BJ (cell line): ENCODE results near the gene CAP2. TPM values are rescaled to one million over a fixed set of nuclear protein-coding genes. Genes with fewer than 3 reads are reported as not detected.
A peak's percentile ranks its signal among the peaks of the same experiment; 100 is the strongest.
"Not testable (repeated sequence)": the region's sequence is repeated elsewhere in the genome, so short reads cannot be mapped to it uniquely, and the experiment has no call there.

Experiments
- CTCF ChIA-PET: fragments of 350-600 bp; formaldehyde crosslinking; extraction: SDS; loops from one replicate; lab custom pipeline; 2021; ENCODE audit warnings: antibody characterized with exemption, inconsistent platforms; lab: Yijun Ruan, JAX
- POLR2A ChIA-PET: fragments of 300-600 bp; sonication (Branson Sonifier 250); formaldehyde crosslinking; extraction: SDS; loops from one replicate; lab custom pipeline; 2021; ENCODE audit warnings: antibody characterized with exemption; lab: Charles Lee
- DNase-seq: peaks from one replicate; pipeline ENCODE4 v3.0.0-alpha.2; 2011; ENCODE audit warnings: low read depth
- H3K27me3 ChIP-seq: 2 replicates; pipeline ENCODE4 v1.6.0; 2011; ENCODE audit warnings: low read length; ENCODE audit not compliant: control insufficient read depth, insufficient read depth
- H3K36me3 ChIP-seq: 2 replicates; pipeline ENCODE4 v1.5.1; 2011; ENCODE audit warnings: low read length; ENCODE audit not compliant: control insufficient read depth, insufficient read depth
- H3K4me3 ChIP-seq: 2 replicates; pipeline ENCODE4 v1.5.1; 2011; ENCODE audit warnings: low read depth, mild to moderate bottlenecking, control low read depth, low read length
- CTCF ChIP-seq: IDR thresholded peaks from 2 replicates; pipeline ENCODE4 v1.5.1; 2011; ENCODE audit warnings: low read depth, mild to moderate bottlenecking, control low read depth, inconsistent platforms, low read length, moderate library complexity; ENCODE audit not compliant: insufficient read depth
- polyA plus RNA-seq: library from polyadenylated mRNA; depleted of rRNA; stranded (reverse); fragments of >200 nt; gene quantifications from 2 replicates; pipeline ENCODE4 v1.2.3, GENCODE V29; 2011

Gene CAP2
- polyA plus RNA-seq, 1 experiment = 84.4 TPM

- peak overlapping the region; percentile 89 for H3K4me3 ChIP-seq
- ChIA-PET CTCF (no interaction called here), POLR2A (no interaction called here)
- H3K27me3 ChIP-seq = no peaks in the 10 kb centered on the region
- DNase-seq = no peak
- no peak for TF ChIP-seq CTCF
- no peaks in the 10 kb centered on the region for H3K36me3 ChIP-seq
Measured at GRCh38 chr6:17395112-17395511, 1.7 kb downstream of the CAP2 start.

- TF ChIP-seq CTCF = no peak
Measured at GRCh38 chr6:17396256-17396655, 2.9 kb downstream of the CAP2 start.

GRCh38 chr6:17397764-17398194, 4.4 kb downstream of the CAP2 start:
- no peak for TF ChIP-seq CTCF
- Histone ChIP-seq H3K36me3 (no peaks in the 10 kb centered on the region), H3K4me3 (no peak overlapping the region), H3K27me3 (no peaks in the 10 kb centered on the region)
- no peak for DNase-seq
- POLR2A ChIA-PET = no interaction called here
- CTCF ChIA-PET = no interaction called here

More at GRCh38 chr6:17396256-17396655, 2.9 kb downstream of the CAP2 start:
- ChIA-PET POLR2A (no interaction called here), CTCF (no interaction called here)
- DNase-seq = no peak
- Histone ChIP-seq H3K27me3 (no peaks in the 10 kb centered on the region), H3K36me3 (no peaks in the 10 kb centered on the region), H3K4me3 (no peak overlapping the region)

GRCh38 chr6:17405181-17405943, 12.0 kb downstream of the CAP2 start:
- POLR2A ChIA-PET, H3K4me3 ChIP-seq, DNase-seq, H3K36me3 ChIP-seq, CTCF ChIA-PET, H3K27me3 ChIP-seq: not testable (repeated sequence)

- no peak for DNase-seq
- ChIA-PET POLR2A (no interaction called here), CTCF (no interaction called here)
- Histone ChIP-seq H3K36me3 (no peaks in the 10 kb centered on the region; the same call in 1 of the 2 replicates), H3K4me3 (no peak overlapping the region), H3K27me3 (no peaks in the 10 kb centered on the region)
- TF ChIP-seq CTCF = no peak
Measured at GRCh38 chr6:17405944-17406245, 12.5 kb downstream of the CAP2 start.

- no peaks in the 10 kb centered on the region for H3K27me3 ChIP-seq
- CTCF ChIA-PET = no interaction called here
- TF ChIP-seq CTCF = no peak
- DNase-seq = no peak
- no peak overlapping the region for H3K4me3 ChIP-seq
- POLR2A ChIA-PET = interaction anchor here (0.6 kb wide), 1 partner anchor 46 kb away, joined by 3 read pairs; no protein-coding TSS in a partner anchor
- H3K36me3 ChIP-seq = no peaks in the 10 kb centered on the region; the same call in 1 of the 2 replicates
Measured at GRCh38 chr6:17408081-17408480, 14.7 kb downstream of the CAP2 start.
